Neural cell (in vitro differentiated cells): ENCODE measurements around the gene PLBD2. TPM values are rescaled to one million over a fixed set of nuclear protein-coding genes. Genes with fewer than 3 reads are reported as not detected.

Experiments
- H2AFZ ChIP-seq: fragments of 200-600, 300-800 bp; sonication (generic), shearing (Covaris generic); 2 replicates; pipeline ENCODE4 v1.6.0; 2014; ENCODE audit warnings: low read depth, mild to moderate bottlenecking, antibody characterized with exemption, low read length, moderate library complexity
- H3F3A ChIP-seq: fragments of 200-600 bp; shearing (Covaris generic); 2 replicates; pipeline ENCODE4 v1.6.1; 2016; ENCODE audit warnings: mild to moderate bottlenecking, moderate library complexity, mixed read lengths, antibody characterized with exemption, low read length; ENCODE audit not compliant: insufficient read depth, poor library complexity, severe bottlenecking
- H3K27ac ChIP-seq: fragments of 200-600, 300-800 bp; sonication (generic), shearing (Covaris generic); 2 replicates; pipeline ENCODE4 v1.5.1; 2014; ENCODE audit warnings: mild to moderate bottlenecking, low read length, moderate library complexity
- H3K27me3 ChIP-seq: fragments of 300-800, 200-600 bp; sonication (generic), shearing (Covaris generic); 2 replicates; pipeline ENCODE4 v1.6.0; 2014; ENCODE audit warnings: mild to moderate bottlenecking, low read depth, low read length, moderate library complexity; ENCODE audit not compliant: insufficient read depth
- H3K36me3 ChIP-seq: fragments of 300-800, 200-600 bp; sonication (generic), shearing (Covaris generic); 2 replicates; pipeline ENCODE4 v1.5.1; 2014; ENCODE audit warnings: mild to moderate bottlenecking, antibody characterized with exemption, low read length, moderate library complexity; ENCODE audit not compliant: insufficient read depth
- H3K4me2 ChIP-seq: fragments of 300-800, 200-600 bp; sonication (generic), shearing (Covaris generic); 2 replicates; pipeline ENCODE4 v1.6.0; 2014; ENCODE audit warnings: mild to moderate bottlenecking, low read length
- H3K4me3 ChIP-seq: fragments of 300-800, 200-600 bp; sonication (generic), shearing (Covaris generic); 2 replicates; pipeline ENCODE4 v1.5.1; 2014; ENCODE audit warnings: mild to moderate bottlenecking, low read length, moderate library complexity
- H3K79me2 ChIP-seq: fragments of 200-600 bp; shearing (Covaris generic); replicated peaks from 2 replicates; pipeline ENCODE4 v1.6.0; 2014; ENCODE audit warnings: mild to moderate bottlenecking, low read length, moderate library complexity; ENCODE audit not compliant: insufficient read depth
- H3K9ac ChIP-seq: fragments of 300-800, 200-600 bp; sonication (generic), shearing (Covaris generic); 2 replicates; pipeline ENCODE4 v1.6.1; 2016; ENCODE audit warnings: mild to moderate bottlenecking, low read length, mixed read lengths
- H3K9me2 ChIP-seq: fragments of 200-600 bp; shearing (Covaris generic); 2 replicates; pipeline ENCODE4 v1.6.1; 2016; ENCODE audit warnings: mild to moderate bottlenecking, low read length, mixed read lengths; ENCODE audit not compliant: insufficient read depth
- H3K9me3 ChIP-seq: fragments of 200-600, 300-800 bp; sonication (generic), shearing (Covaris generic); 2 replicates; pipeline ENCODE4 v1.6.1; 2016; ENCODE audit warnings: mild to moderate bottlenecking, mixed run types, low read length, moderate library complexity, mixed read lengths
- H4K20me1 ChIP-seq: fragments of 200-600 bp; shearing (Covaris generic); 2 replicates; pipeline ENCODE4 v1.6.1; 2016; ENCODE audit warnings: mild to moderate bottlenecking, mixed run types; ENCODE audit not compliant: insufficient read depth
- EP300 ChIP-seq: fragments of 450-650 bp; conservative IDR thresholded peaks from 2 replicates; pipeline ENCODE4 v1.6.1; 2014; ENCODE audit warnings: antibody characterized with exemption, mild to moderate bottlenecking, moderate library complexity; ENCODE audit not compliant: poor library complexity, severe bottlenecking
- EZH2 ChIP-seq: fragments of 200-600, 300-800 bp; shearing (Covaris generic), sonication (generic); IDR thresholded peaks from 2 replicates; pipeline ENCODE4 v1.6.1; 2014; ENCODE audit warnings: antibody characterized with exemption, low read length, borderline replicate concordance, mild to moderate bottlenecking; ENCODE audit not compliant: insufficient read depth, poor library complexity, severe bottlenecking
- MXI1 ChIP-seq: fragments of 450-650 bp; conservative IDR thresholded peaks from 2 replicates; pipeline ENCODE4 v1.6.1; 2014; ENCODE audit warnings: antibody characterized with exemption, mild to moderate bottlenecking; ENCODE audit not compliant: poor library complexity, severe bottlenecking
- POLR2AphosphoS5 ChIP-seq: IDR thresholded peaks from 2 replicates; pipeline ENCODE4 v1.6.1; 2012
- RAD21 ChIP-seq: fragments of 450-650 bp; conservative IDR thresholded peaks from 2 replicates; pipeline ENCODE4 v1.6.1; 2014; ENCODE audit warnings: antibody characterized with exemption, mild to moderate bottlenecking, moderate library complexity
- SMC3 ChIP-seq: fragments of 450-650 bp; conservative IDR thresholded peaks from 2 replicates; pipeline ENCODE4 v1.6.1; 2014; ENCODE audit warnings: antibody characterized with exemption, mild to moderate bottlenecking, moderate library complexity; ENCODE audit not compliant: poor library complexity
- TAF1 ChIP-seq: IDR thresholded peaks from 2 replicates; pipeline ENCODE4 v1.6.1; 2012; ENCODE audit warnings: low read depth
- polyA plus RNA-seq: library from polyadenylated mRNA; depleted of rRNA; stranded (reverse); fragments of >200 nt; gene quantifications from 2 replicates; pipeline ENCODE4 v1.2.3, GENCODE V29; 2014
- TF ChIP-seq, protein P1 (sequence below): IDR thresholded peaks from 2 replicates; pipeline ENCODE4 v1.6.1; 2012; ENCODE audit warnings: borderline replicate concordance
- TF ChIP-seq, protein P2 (sequence below): fragments of 450-650 bp; IDR thresholded peaks from 2 replicates; pipeline ENCODE4 v1.5.1; 2014; ENCODE audit warnings: antibody characterized with exemption, mild to moderate bottlenecking, moderate library complexity; ENCODE audit not compliant: poor library complexity, severe bottlenecking

PLBD2 gene
- polyA plus RNA-seq, 1 donor from 2014 or later, result 4.8 TPM

DNA sequence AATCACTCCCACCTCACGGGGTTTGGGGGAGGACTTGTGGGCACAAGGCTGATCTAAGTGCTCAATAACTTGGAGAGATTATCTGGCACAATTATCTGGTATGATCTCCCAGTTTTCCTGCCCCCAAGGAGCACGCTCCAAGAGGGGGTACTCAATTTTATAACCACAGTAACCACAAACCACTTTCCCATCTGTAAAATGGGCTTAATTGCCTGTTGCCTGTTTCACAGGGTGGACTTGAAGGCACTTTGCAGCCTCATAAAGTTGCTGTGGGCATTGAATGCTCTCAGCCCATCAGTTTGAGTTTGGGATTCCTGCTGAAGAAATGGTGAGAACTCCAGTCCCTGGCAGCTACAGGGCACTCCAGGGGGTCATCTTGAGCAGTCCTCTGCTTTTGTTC, 27.9 kb upstream of the PLBD2 start:
- Histone ChIP-seq H3F3A (no peaks in the 10 kb centered on the region), H2AFZ (no peak overlapping the region), H3K9ac (no peak overlapping the region), H3K27me3 (peaks cover 22% of the 10 kb centered on the region), H3K27ac (no peak overlapping the region), H3K4me3 (no peak overlapping the region), H4K20me1 (no peaks in the 10 kb centered on the region), H3K79me2 (no peaks in the 10 kb centered on the region), H3K9me3 (no peaks in the 10 kb centered on the region), H3K4me2 (no peak overlapping the region), H3K36me3 (no peaks in the 10 kb centered on the region), H3K9me2 (no peaks in the 10 kb centered on the region)
- TF ChIP-seq TAF1, result no peak
- no peak for TF ChIP-seq EZH2
- TF ChIP-seq RAD21, result no peak
- TF ChIP-seq, protein P1, sequence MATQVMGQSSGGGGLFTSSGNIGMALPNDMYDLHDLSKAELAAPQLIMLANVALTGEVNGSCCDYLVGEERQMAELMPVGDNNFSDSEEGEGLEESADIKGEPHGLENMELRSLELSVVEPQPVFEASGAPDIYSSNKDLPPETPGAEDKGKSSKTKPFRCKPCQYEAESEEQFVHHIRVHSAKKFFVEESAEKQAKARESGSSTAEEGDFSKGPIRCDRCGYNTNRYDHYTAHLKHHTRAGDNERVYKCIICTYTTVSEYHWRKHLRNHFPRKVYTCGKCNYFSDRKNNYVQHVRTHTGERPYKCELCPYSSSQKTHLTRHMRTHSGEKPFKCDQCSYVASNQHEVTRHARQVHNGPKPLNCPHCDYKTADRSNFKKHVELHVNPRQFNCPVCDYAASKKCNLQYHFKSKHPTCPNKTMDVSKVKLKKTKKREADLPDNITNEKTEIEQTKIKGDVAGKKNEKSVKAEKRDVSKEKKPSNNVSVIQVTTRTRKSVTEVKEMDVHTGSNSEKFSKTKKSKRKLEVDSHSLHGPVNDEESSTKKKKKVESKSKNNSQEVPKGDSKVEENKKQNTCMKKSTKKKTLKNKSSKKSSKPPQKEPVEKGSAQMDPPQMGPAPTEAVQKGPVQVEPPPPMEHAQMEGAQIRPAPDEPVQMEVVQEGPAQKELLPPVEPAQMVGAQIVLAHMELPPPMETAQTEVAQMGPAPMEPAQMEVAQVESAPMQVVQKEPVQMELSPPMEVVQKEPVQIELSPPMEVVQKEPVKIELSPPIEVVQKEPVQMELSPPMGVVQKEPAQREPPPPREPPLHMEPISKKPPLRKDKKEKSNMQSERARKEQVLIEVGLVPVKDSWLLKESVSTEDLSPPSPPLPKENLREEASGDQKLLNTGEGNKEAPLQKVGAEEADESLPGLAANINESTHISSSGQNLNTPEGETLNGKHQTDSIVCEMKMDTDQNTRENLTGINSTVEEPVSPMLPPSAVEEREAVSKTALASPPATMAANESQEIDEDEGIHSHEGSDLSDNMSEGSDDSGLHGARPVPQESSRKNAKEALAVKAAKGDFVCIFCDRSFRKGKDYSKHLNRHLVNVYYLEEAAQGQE, result no peak
- no peak for TF ChIP-seq EP300
- TF ChIP-seq POLR2AphosphoS5, result no peak
- TF ChIP-seq, protein P2, sequence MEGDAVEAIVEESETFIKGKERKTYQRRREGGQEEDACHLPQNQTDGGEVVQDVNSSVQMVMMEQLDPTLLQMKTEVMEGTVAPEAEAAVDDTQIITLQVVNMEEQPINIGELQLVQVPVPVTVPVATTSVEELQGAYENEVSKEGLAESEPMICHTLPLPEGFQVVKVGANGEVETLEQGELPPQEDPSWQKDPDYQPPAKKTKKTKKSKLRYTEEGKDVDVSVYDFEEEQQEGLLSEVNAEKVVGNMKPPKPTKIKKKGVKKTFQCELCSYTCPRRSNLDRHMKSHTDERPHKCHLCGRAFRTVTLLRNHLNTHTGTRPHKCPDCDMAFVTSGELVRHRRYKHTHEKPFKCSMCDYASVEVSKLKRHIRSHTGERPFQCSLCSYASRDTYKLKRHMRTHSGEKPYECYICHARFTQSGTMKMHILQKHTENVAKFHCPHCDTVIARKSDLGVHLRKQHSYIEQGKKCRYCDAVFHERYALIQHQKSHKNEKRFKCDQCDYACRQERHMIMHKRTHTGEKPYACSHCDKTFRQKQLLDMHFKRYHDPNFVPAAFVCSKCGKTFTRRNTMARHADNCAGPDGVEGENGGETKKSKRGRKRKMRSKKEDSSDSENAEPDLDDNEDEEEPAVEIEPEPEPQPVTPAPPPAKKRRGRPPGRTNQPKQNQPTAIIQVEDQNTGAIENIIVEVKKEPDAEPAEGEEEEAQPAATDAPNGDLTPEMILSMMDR, result no peak
- no peak for TF ChIP-seq SMC3
- no peak for TF ChIP-seq MXI1

DNA sequence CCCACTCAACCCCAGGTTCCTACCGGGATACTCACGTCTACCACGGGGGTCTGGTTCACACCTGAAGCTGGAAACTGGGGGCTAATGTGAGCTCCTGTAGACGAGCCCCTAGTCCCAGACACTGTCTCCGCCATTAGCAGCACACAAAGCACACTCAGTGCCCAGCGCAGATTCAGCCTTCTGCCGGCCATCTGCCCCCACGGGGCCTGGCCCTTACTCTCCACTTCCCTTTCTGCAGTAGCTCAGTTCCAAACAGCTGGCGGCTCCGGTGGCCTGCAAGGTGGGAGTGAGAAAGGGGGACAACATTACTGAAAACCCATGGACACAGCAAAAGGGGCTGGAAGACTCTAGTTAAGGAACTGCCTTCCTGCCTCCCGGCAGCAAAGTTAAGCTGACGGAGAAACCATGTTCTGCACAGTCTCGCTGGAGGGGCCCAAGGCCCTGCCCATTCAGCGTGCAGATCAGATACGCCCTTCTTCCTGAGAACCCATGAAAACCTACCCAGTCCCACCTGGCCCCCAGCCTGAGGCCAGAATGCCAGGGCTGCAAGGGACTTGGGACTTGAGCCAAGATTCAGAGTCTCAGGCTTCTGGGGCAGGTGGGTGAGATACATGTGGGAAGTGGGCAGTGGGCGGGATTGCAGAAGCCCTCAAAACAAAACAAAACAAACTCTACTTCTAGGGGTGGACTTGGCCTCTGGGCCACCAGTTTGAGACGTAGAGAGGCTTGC, 25.5 kb upstream of the PLBD2 start:
- no peaks in the 10 kb centered on the region for H3K79me2 ChIP-seq
- peaks cover 26% of the 10 kb centered on the region for H3K27me3 ChIP-seq
- no peak overlapping the region for H3K27ac ChIP-seq
- H3K9ac ChIP-seq, result no peak overlapping the region
- TF ChIP-seq POLR2AphosphoS5 (no peak), SMC3 (no peak), TAF1 (no peak)
- TF ChIP-seq, protein P1, result no peak
- H4K20me1 ChIP-seq, result no peaks in the 10 kb centered on the region
- H2AFZ ChIP-seq, result no peak overlapping the region
- H3K9me3 ChIP-seq, result no peaks in the 10 kb centered on the region
- H3K4me2 ChIP-seq, result no peak overlapping the region
- H3K4me3 ChIP-seq, result no peak overlapping the region
- H3K9me2 ChIP-seq, result no peaks in the 10 kb centered on the region
- no peaks in the 10 kb centered on the region for H3K36me3 ChIP-seq
- no peaks in the 10 kb centered on the region for H3F3A ChIP-seq
